Measurements from ENCODE around the gene AFF3. TPM values are rescaled to one million over a fixed set of nuclear protein-coding genes. Genes with fewer than 3 reads are reported as not detected.
A peak's percentile ranks its signal among the peaks of the same experiment; 100 is the strongest.

Gene AFF3
- polyA plus RNA-seq, 1 donor: 3.5 TPM

DNA sequence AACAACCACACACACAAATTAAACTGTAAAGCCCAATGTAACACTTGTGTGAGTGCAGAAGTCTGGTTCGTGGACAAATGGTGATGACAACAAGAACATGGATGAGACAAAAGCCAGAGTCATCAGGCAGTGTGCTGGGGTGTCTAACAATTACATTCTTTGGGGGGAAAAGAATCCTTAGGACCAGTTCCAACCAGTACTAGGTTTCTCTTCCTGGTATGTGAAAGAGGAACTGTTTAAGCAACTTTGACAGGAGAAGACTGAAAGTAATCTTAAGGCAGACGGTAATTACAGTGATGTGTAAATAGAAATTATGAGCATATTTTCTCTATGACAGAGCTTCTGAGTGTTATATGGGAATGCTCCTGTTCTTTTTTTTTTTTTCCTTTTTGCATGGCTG lies 133.4 kb downstream of the AFF3 start:
- no peak for DNase-seq (ENCODE audit: low read depth)

DNA sequence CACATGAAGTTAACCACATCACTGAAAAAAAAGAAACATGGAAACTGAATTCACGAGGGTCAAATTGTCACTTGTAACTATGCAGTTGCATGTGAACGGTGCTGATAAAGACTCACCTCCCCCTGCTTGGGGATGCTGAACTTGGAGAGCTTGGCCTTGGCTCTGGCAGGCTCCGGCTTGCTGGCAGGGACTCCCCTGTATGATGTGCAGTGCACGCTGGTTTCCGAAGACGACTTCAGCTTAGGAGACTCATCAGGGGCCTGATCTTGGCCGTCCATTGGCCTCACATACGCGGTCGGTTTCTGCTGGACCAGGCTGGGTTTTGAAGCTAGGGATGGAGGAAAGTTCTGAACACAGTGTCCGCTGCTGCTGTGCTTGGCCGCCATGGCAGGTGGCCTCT lies 135.9 kb downstream of the AFF3 start:
- DNase-seq (ENCODE audit: low read depth): no peak

DNA sequence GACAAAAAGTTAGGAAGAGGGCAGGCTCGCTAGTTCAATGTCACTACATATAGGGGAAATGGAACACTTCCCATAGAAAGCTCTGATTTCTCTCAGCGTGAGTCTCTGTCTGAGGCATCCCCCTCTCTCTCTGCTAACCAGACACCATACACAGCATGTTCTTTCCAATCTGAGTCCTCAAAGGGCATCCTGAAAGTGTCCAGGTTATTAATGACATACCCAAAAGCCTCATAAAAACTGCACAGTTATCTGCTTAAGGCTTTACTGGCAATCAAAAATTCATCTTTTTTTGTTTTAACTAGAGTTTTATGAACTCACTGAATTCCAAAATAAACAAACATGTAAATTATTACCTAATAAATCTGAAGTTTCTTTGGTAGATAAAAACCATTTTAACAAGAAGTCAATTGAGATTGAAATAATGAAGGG lies 137.4 kb downstream of the AFF3 start:
- no peak for DNase-seq (ENCODE audit: low read depth)

DNA sequence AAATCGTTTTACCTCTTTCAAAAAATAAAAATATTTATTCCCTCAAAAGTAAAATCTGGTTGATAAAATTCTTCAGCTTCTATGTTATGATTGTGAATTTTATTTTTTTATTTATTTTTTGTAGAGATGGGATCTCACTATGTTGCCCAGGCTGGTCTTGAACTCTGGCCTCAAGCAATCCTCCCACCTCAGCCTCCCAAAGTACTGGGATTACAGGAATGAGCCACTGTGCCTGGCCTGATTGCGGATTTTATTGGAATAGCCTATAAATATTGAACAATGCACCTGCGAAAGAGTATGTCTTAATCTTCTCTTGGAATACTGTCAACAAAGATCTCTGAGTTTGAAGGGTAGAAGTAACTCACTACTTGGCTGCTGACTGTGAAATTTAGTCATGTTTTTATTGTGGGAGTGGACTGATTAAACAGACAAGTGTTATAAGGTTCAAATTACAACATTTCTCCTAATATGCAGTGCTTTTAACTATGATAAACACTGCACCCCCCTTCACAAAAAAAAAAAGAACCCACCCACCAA lies 138.0 kb downstream of the AFF3 start:
- no peak for DNase-seq (ENCODE audit: low read depth)

DNA sequence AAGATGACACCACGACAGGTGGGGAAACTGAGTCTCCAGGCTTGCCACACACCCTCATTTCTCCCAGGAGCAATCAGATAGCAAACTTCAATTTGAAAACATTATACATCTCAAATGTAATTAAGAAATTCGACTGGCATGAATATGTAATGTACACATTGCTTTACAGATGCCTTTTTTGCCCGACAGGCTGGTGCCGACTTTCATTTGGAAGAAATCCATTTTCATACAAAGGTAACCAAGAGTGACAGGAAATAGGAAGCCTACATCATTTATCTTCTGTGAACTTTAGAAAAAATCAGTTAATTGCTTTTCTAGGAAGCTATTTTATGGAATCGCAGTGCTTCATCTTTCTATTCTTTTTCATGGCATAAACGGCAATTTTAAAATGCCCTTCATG lies 140.3 kb downstream of the AFF3 start:
- no peak for DNase-seq (ENCODE audit: low read depth)

DNA sequence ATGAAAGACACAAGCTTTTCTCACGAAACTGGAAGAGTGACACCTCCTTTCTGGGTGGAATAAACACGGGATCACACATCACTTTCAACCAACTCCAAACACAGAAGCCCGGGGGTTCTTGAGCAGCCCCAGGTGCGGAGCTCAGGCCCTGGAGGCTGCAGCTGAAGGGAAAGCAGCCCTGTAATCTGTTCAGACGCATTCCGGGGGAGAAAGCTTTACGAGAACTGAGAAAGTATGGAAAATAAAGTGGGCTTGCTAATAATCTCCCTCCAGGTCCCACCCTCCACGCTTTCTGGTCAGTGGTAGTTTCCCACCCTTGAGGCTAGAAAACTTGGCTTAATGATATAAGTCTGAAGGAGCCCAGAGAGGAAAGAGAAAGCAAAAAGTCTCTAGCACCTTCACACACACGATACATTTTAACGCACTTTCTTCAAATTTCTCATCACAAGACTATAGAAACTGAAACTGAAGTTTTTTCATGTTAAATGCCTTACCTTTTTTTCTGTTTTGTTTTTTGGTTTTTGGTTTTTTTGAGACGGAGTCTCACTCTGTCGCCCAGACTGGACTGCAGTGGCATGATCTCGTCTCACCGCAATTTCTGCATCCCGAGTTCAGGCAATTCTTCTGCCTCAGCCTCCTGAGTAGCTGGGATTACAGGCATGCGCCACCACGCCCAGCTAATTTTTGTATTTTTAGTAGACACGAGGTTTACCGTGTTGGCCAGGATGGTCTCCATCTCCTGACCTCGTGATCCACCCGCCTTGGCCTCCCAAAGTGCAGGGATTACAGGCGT lies 141.3 kb downstream of the AFF3 start:
- no peak for DNase-seq (ENCODE audit: low read depth)

DNA sequence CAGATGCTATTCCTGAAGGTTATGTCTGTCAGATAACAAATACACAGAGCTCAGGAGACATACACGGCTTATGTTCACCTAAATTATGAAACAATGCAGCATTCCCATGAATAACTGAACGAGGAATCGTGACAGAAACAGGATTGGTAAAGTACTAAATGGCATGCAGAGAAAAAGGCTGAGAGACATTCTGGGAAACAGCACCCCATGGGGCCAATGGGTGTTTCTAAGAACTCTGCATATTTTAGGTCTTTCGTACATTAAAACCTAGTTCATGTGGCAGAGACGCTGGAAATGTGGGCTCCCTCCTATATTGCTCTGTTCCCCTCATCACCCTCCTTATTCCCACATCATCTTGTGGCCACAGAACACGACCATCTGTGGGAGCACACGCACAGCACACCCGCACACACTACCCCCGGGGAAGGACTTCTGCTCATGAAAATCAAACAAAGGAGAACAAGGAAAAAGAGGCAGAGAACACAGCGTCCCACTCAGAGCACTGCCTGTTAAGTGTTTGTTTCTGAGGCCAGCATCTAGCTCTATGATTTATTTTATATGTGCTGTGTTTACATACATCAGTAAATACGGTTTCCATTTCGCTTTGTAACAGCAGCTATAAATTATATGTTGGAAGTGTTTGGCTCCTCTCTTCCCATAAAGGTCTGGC lies 143.6 kb downstream of the AFF3 start:
- DNase-seq (ENCODE audit: low read depth): no peak

DNA sequence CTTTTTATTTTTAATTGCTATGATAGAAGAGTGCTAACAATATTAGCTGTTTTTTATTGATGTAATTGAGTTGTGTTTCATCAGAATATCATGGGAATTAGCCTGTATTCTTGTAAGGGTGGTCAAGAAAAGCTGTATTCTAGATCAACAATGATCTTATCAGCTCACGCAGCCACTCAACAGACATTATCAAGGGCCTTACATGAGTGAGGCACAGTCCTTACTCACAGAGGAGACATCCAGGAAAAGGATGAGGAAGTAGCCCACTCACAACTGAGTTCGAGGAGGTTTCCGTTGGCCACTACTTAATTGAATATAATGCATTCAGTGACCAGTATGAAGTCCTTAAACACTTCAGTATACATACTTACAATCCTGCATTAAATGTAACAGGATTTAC lies 152.5 kb downstream of the AFF3 start:
- DNase-seq (ENCODE audit: low read depth): no peak

DNA sequence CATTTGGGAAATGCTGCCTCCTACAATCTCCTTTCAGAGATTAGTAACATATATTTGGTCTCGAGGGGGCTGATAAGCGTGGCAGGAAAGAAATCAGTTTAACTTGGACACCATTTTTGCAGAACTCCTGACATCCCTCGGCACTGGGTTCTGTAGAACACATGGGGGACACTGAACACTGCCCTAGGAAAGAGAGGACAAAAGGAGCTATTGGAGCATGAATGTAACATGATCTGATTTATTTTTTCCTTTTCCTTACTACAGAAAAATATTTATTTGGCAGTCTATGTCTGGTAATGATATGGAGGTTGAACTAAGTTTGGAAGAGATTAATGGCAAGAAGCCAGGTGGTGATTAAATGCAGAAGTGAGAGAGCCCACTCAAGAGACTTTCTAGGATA lies 153.8 kb downstream of the AFF3 start:
- no peak for DNase-seq (ENCODE audit: low read depth)

DNA sequence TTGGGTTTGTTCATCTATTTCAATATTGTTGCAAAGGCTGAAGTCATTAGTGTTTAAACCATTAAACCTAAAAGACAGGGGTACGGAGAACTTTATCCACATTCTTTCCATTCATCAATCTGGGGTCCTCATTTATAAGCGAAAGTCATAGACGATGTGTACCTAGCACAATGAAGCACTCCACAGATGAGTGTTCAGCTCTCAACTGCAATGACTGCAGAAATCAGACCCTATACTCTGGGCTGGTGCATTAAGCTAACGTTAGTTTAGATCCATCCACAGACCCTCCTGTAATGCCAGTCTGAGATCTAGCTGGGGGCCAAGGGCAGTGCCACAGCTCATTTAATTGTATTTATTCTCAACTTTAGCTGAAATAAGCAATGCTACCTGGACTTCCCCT lies 155.2 kb downstream of the AFF3 start:
- DNase-seq (ENCODE audit: low read depth): no peak

DNA sequence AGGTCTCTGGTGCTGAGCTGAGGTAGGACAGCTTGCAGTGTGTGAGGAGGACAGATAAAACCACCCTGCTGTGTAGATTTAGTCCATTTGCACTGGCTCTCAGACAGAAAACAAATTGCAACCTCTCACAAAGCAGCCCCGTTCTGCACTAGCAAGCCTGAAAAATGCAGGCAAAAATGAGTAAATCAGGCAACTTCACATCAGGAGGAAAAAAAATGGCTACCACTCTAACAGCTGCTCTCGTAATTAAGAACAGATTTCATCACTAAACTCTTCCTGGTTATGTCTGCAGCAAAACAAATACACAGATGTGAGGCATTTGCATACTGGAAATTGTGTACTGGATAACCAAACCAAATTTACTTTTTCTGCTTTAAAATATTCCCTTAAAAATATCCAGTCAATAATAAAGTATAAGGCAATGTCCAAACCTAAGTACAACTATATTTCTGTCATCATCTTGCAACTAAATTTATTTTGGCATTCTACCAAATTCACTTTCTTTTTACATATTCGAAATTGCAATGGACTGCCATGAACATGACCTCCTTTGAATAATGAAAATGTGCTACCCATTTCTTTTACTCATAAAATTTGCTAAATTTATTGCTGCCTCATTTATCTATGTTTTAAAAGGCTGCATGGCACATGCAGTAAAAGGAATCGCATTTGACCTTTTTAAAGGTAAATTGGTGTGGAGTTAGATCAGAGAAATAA lies 157.4 kb downstream of the AFF3 start:
- DNase-seq (ENCODE audit: low read depth): peak; percentile 77

DNA sequence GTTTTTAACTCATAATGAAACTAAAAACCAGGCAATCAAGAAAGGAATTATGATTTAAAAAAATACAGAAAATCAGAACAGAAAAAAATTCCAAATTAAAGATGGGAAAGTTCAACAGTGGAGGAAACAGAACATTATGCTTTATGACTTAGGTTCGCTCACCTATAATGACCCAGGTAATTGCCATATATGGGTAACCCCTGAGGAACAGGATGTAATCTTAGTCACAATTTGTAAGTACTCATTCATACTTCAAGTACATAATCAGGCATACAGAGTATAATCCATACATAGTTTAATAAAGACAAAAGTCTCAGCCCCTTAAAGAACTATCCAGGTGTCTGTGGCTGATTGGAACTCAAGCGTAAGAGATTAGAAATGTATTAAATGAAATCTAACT lies 159.6 kb downstream of the AFF3 start:
- no peak for DNase-seq (ENCODE audit: low read depth)

DNA sequence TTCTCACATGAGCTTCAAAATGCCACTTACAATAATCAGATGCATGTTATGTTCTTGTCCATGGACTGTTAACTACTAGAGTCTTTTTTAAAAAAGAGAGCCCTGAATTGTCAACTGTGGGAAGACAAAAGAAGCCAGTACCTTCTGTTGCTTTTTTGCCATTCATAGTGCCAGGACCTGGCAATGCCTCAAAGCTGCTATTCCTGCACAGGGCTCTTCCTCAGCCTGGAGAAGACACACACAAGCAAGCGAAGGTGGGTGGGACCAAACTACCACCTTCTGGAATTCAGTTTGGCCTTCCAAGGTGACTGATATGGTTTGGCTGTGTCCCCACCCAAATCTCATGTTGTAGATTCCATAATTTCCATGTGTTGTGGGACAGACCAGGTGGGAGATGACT lies 160.6 kb downstream of the AFF3 start:
- DNase-seq (ENCODE audit: low read depth): no peak

DNA sequence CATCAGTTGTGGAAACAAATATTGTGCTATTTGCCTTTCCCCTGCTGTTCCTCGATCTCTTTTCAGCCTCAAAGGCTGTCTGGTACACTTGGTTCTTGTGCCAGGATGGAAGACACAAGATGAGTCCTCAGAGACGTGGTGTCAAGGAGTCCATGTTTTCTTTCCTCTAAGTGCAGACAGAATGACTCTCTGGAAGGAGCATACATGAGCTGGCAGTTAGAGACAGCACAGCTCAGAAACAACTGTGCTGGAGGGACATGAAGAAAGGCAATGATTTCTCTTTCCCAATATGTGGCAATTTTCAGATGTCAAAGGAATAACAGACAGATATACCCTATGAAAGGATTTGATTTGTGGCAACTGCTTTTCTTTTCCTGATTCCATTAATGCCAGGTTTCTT lies 162.2 kb downstream of the AFF3 start:
- no peak for DNase-seq (ENCODE audit: low read depth)

DNA sequence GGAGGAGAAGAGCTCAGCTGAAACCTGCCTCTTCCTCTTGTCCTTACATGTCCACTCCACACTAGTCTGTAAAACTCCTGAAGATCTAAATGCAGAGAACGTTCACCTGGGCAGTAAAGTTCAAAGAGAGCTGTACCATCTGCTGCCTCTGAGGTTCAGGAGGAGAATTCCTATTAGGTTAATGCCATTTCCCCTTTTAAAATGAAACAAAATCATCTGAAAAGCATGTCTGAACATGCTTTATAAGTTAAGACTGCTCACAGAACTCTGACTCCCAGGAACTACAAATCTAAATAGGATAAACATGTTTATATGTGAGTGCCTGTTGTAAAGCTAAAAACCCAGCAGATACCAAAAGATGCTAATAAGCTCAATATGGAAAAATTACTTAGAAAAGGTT lies 164.4 kb downstream of the AFF3 start:
- DNase-seq (ENCODE audit: low read depth): no peak

DNA sequence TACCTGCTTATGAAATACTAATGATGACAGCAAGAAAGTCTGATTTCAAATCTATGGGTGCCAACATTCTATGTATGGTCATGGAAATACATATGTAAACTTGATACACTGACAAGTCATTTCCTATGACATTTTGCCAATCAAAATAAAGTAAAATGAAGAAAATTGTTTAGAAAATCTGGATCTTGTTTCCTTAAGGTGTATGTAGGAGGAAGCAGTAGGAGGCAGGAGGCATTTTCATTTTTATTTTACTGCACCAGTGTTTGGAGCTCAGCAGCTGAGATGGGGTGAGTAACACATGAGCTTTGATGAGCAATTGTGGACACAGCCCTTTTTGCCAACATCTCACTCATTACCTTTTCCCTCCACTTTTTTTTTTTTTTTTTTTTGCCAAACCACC lies 167.0 kb downstream of the AFF3 start:
- DNase-seq (ENCODE audit: low read depth): no peak

DNA sequence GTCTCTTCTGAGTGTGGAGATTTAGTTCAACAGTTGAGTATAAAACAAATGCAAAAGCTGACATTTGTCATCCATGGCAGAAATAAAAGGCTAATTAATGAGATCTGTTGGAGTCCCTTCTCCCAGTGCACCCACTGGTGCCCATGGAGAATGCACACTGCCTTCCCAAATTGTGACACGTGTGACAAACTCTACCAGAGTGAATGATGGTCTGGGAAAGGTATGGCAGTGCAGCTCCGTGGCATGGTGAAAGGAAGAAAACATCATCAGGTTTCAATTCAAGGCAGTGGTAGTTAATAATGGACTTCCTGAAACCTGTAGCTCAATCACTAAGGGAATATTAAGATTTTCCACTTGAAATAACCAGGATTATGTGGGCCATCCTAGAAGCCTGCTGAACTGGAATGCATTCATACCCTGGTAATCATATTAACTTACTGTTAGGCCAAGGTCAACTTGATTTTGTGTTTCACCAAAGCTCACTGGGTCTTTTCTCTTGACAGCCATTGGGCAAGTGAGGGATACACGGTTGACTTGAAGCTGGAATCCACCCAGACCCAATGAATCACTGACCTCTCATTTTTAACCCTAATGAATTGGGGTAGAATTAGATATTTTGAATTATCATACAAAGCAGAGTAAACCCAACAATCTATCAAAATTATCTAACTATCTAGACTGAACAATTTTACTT lies 167.6 kb downstream of the AFF3 start:
- DNase-seq (ENCODE audit: low read depth): no peak

DNA sequence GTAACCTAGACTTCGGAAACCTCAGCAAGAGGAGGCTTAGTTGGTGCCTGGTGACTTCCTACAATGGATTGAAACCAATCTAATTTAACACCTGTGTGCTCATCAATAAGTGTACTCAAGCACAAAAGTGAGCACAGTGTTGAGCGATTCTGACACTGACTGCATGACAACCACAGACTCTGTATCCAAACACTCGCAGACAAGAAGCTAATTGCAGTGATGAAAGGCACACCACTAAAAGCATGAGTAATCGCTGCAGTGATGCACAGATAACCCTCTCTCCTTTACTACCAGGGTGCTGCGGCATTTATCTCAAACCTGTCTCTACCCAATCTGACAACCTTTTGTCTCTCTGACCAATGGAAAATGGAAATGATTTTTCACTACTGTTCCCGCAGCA lies 168.1 kb downstream of the AFF3 start:
- no peak for DNase-seq (ENCODE audit: low read depth)

DNA sequence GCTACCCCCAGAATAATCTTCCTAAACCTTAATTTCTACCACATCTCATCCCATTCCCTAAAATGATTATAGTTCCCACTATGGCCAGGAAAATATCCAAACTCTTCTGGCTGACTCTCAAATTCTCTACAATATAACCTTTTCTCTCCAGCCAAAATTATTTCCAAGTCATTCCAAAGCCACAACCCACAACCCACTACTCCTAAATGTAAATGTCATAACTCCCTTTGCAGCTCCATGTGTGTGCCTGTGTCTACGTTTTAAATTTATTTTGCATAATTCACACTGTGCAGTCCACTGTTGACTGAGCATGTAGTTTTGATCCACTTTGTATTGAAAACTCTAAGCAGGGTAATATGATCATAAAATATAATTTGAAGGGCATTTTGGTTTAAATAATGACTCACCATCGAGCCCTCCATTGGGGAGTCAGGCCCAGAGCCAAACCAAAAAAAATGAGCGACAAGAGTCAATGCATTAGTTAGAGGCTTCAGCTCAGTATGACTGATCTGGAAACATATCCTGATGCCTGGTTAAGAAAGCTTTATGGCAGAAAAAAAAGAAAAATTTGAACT lies 171.0 kb downstream of the AFF3 start:
- DNase-seq (ENCODE audit: low read depth): no peak

DNA sequence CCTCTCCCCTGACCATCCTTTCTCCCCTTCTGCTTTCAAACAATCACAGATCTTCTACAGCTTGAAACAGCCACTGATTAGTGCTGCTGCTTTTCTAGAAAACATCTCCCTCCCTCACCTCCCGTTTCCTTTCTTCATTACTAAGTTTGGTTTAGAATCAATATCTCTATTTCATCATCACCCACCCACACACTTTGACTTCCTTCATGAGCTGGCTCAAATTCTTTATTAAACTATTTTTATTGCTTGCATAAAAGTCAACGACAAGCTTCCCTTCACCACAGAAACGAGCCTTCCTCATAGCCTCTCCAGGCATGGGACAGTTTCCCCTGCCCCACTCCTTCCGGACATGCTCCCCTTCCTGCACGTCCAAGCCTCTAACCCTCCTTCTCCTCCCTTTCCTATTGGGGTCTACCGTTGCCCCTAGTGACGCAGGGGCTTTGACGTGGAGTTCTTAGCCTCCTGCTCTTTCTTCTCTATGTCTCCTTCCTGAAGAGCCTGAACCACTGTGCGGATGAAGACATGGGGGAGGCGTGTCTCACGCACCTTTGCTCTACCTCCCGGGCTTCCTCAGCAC lies 172.0 kb downstream of the AFF3 start:
- no peak for DNase-seq (ENCODE audit: low read depth)

DNA sequence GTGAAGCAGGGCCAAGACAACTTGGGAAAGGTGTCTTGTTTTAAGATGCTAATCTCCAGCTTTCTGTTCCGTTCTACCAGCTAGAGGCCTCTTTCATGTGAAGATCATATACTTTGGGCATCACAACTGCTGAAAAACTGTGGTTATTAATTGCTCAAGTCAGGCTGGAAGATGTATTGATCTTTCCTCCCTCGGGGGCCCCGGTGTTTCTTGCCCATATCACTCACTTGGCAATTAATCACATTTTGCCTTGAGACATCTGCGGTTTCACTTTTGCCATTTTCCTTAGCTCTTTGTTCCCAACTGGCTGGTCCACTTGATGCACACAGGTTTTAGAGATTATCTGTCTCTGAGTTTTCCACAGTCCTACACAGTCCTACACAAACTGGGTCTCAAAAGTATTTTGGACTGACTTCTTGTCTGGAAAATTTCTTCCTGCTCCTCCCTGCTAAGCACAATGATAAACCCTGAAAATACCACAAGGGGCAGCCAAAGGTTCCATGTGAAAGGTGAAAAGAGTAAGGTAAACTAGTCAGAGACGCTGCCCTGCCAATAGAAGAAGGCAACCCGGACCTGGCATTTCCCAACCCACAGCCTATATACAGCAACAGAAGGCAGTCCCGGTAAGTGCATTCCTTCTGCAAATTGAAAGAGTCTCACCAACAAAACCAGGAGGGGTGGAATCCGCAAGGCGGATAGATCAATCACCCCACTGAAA lies 181.0 kb downstream of the AFF3 start:
- DNase-seq (ENCODE audit: low read depth): no peak

All from forelimb muscle (tissue), 1 donor.